Measurements from ENCODE around the gene LCN1.
"Not testable (repeated sequence)": the region's sequence is repeated elsewhere in the genome, so short reads cannot be mapped to it uniquely, and the experiment has no call there.

Gene LCN1

GRCh38 chr9:135505406-135506187 is 15.6 kb upstream of the LCN1 start:
- DNase-seq: no peak

- no peak for DNase-seq
Observed at GRCh38 chr9:135506327-135507103, 14.7 kb upstream of the LCN1 start.

- no peak for DNase-seq
Observed at GRCh38 chr9:135507104-135508035, 13.9 kb upstream of the LCN1 start.

- DNase-seq: no peak
Observed at GRCh38 chr9:135508211-135508820, 12.9 kb upstream of the LCN1 start.

GRCh38 chr9:135509458-135509857 is 11.8 kb upstream of the LCN1 start:
- no peak for DNase-seq

GRCh38 chr9:135512241-135512603 is 9.0 kb upstream of the LCN1 start:
- no peak for DNase-seq

GRCh38 chr9:135512904-135513303 is 8.3 kb upstream of the LCN1 start:
- DNase-seq: no peak

- no peak for DNase-seq
Observed at GRCh38 chr9:135513351-135513846, 7.8 kb upstream of the LCN1 start.

GRCh38 chr9:135513906-135514305 is 7.3 kb upstream of the LCN1 start:
- DNase-seq: not testable (repeated sequence)

- DNase-seq: no peak
Observed at GRCh38 chr9:135514342-135515082, 6.7 kb upstream of the LCN1 start.

GRCh38 chr9:135515083-135515951 is 5.9 kb upstream of the LCN1 start:
- DNase-seq: no peak

- DNase-seq: no peak
Observed at GRCh38 chr9:135516132-135516860, 4.9 kb upstream of the LCN1 start.

GRCh38 chr9:135517407-135517822 is 3.8 kb upstream of the LCN1 start:
- no peak for DNase-seq

GRCh38 chr9:135519179-135519971 is 1.9 kb upstream of the LCN1 start:
- no peak for DNase-seq

- DNase-seq: no peak
Observed at GRCh38 chr9:135521608-135522095, 412 bp downstream of the LCN1 start.

- DNase-seq: no peak
Observed at GRCh38 chr9:135522137-135522877, 1.1 kb downstream of the LCN1 start.

- DNase-seq: no peak
Observed at GRCh38 chr9:135522931-135523330, 1.7 kb downstream of the LCN1 start.

Data from fibroblast of skin of abdomen (primary cell).